Psoas muscle (tissue), 8 donors: Measurements from ENCODE around the gene ZYG11B. TPM values are rescaled to one million over a fixed set of nuclear protein-coding genes. Genes with fewer than 3 reads are reported as not detected.

Experiments used
- ATAC-seq, 4 donors: fragments of 200-7000 bp; cut with Tn5 transposase; one replicate each; pipeline ENCODE4 v1.9.1; 2020; ENCODE audit warnings: moderate library complexity in 3 of 4, mild to moderate bottlenecking in 2 of 4
- DNase-seq, 2 donors: peaks; one replicate each; pipeline ENCODE4 v3.0.0-alpha.2; 2020
- H3K27ac ChIP-seq: fragments of 200-600 bp; one replicate; pipeline ENCODE4 v1.8.0; 2022
- H3K27me3 ChIP-seq, 3 donors: fragments of 200-600 bp in 1 of 3; one replicate each; pipeline versions ENCODE4 v1.6.1 to v1.8.0; 2013 to 2022; ENCODE audit warnings: low read length in 2 of 3, mild to moderate bottlenecking in 2 of 3, moderate library complexity in 1 of 3; ENCODE audit not compliant: insufficient read depth in 3 of 3
- H3K36me3 ChIP-seq, 2 donors: fragments of 200-600 bp in 1 of 2; one replicate each; pipeline versions ENCODE4 v1.6.1 to v1.8.0; 2013 to 2022; ENCODE audit warnings: low read depth in 1 of 2, mild to moderate bottlenecking in 1 of 2, moderate library complexity in 1 of 2; ENCODE audit not compliant: insufficient read depth in 1 of 2
- H3K4me1 ChIP-seq: fragments of 200-600 bp; one replicate; pipeline ENCODE4 v1.8.0; 2022
- H3K4me3 ChIP-seq: fragments of 200-600 bp; one replicate; pipeline ENCODE4 v1.8.0; 2022; ENCODE audit warnings: mild to moderate bottlenecking
- H3K9me3 ChIP-seq: fragments of 200-600 bp; one replicate; pipeline ENCODE4 v1.8.0; 2022
- CTCF ChIP-seq: fragments of 200-600 bp; IDR thresholded peaks from one replicate; pipeline ENCODE4 v1.8.0; 2022; ENCODE audit warnings: antibody characterized with exemption
- WGBS, 3 donors: extraction: QIAGEN DNeasy Blood & Tissue Kit; methylation state at CpG; one replicate each; pipeline versions ENCODE4 v1.1.6 to v1.1.7; 2013; 5-methylcytosine and 5-hydroxymethylcytosine counted together
- intact Hi-C, 2 donors: fragments of 100-400 bp; cut with DNase I; formaldehyde crosslinking; loops; one replicate each; pipeline versions ENCODE4 v1.11.0 to v1.14.2; 2022
- polyA plus RNA-seq, 3 donors: library from polyadenylated mRNA; stranded (reverse); fragments of 200-250 nt; gene quantifications; one replicate each; pipeline ENCODE4 v1.2.3, GENCODE V29; 2013
- total RNA-seq, 4 donors: library from RNA; stranded (reverse); fragmentation: NEBNext Ultra II Directional in 2 of 4; extraction: Animal tissue kit (Norgen Biotek cat#: 25700) in 2 of 4; gene quantifications; one replicate each; pipeline versions ENCODE4 v1.2.1 to v1.2.4, GENCODE V29; 2021 to 2023
- donor health status: healthy with polysubstance abuse.
- donor health status: DM: no; HTN: no; CAD: no; lungs with moderate emphysema.
- donor health status: Bipolar disorder and iron deficiency.
- donor health status: healthy.
- donor health status: DM: yes; HTN: yes; CAD: no.
- donor health status: DM: no; HTN: no; CAD: no.
- donor health status: DM: no; HTN: no; CAD: no.
- donor health status: DM: yes; HTN: yes; CAD: no.

The ZYG11B gene
- total and polyA plus RNA-seq, 7 donors: 11.4 to 152 (median 82.8) TPM

- no peak for ATAC-seq
- DNase-seq: no peak
- WGBS, 3 donors: 66 to 71% (median 69%) methylated on average over 6 of the region's 6 CpGs
- no peak for TF ChIP-seq CTCF
- H3K4me3 ChIP-seq: no peak overlapping the region
- peaks cover 18% of the 10 kb centered on the region for H3K4me1 ChIP-seq
- no peaks in the 10 kb centered on the region for H3K27me3 ChIP-seq
- peak overlapping the region; percentile 74 for H3K27ac ChIP-seq
- intact Hi-C loops: no loop called here
- no peaks in the 10 kb centered on the region for H3K9me3 ChIP-seq
- H3K36me3 ChIP-seq: no peaks in the 10 kb centered on the region
These were observed 20.1 kb upstream of the ZYG11B start for GRCh38 chr1:52706136-52706670.

- no peak for TF ChIP-seq CTCF
- H3K27me3 ChIP-seq: no peaks in the 10 kb centered on the region
- no peaks in the 10 kb centered on the region for H3K9me3 ChIP-seq
- H3K36me3 ChIP-seq: no peaks in the 10 kb centered on the region
- ATAC-seq (peak; percentile 61 to 79 (median 73)), DNase-seq (peak; percentile 52 to 84)
- peaks cover 18% of the 10 kb centered on the region for H3K4me1 ChIP-seq
- H3K4me3 ChIP-seq: no peak overlapping the region
- WGBS, 3 donors: 52 to 73% (median 54%) methylated on average over 18 of the region's 18 CpGs
- intact Hi-C loops: no loop called here
- peak overlapping the region; percentile 74 for H3K27ac ChIP-seq
These were observed 19.0 kb upstream of the ZYG11B start for GRCh38 chr1:52706941-52707926.

GRCh38 chr1:52707927-52708655, 18.2 kb upstream of the ZYG11B start:
- Histone ChIP-seq H3K27me3 (no peaks in the 10 kb centered on the region), H3K36me3 (no peaks in the 10 kb centered on the region), H3K27ac (peak overlapping the region; percentile 74), H3K4me1 (peaks cover 18% of the 10 kb centered on the region), H3K4me3 (no peak overlapping the region), H3K9me3 (no peaks in the 10 kb centered on the region)
- DNase-seq (no peak), ATAC-seq (no peak)
- intact Hi-C loops: no loop called here
- WGBS, 3 donors: 63 to 81% (median 68%) methylated on average over 5 of the region's 5 CpGs
- no peak for TF ChIP-seq CTCF

- intact Hi-C loops: no loop called here
- peaks cover 14% of the 10 kb centered on the region for H3K4me1 ChIP-seq
- H3K36me3 ChIP-seq: no peaks in the 10 kb centered on the region
- no peaks in the 10 kb centered on the region for H3K9me3 ChIP-seq
- no peak for ATAC-seq
- 53 to 69% (median 60%) methylated on average over 6 of the region's 6 CpGs for WGBS, 3 donors
- no peak for TF ChIP-seq CTCF
- H3K4me3 ChIP-seq: no peak overlapping the region
- H3K27me3 ChIP-seq: no peaks in the 10 kb centered on the region
- H3K27ac ChIP-seq: no peak overlapping the region
- DNase-seq: no peak
These were observed 17.2 kb upstream of the ZYG11B start for GRCh38 chr1:52709016-52709415.
